Stimulated activated CD8-positive, alpha-beta memory T cell treated with anti-CD3 and anti-CD28 coated beads, Interleukin-4, amount 100 ng/mL, for 48 hours (primary cell): ENCODE results near the gene CEACAM19.
"Not testable (repeated sequence)": the region's sequence is repeated elsewhere in the genome, so short reads cannot be mapped to it uniquely, and the experiment has no call there.

Experiments used
- DNase-seq: peaks from one replicate; pipeline ENCODE4 v3.0.0-alpha.2; 2020

The CEACAM19 gene, protein sequence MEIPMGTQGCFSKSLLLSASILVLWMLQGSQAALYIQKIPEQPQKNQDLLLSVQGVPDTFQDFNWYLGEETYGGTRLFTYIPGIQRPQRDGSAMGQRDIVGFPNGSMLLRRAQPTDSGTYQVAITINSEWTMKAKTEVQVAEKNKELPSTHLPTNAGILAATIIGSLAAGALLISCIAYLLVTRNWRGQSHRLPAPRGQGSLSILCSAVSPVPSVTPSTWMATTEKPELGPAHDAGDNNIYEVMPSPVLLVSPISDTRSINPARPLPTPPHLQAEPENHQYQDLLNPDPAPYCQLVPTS

DNA sequence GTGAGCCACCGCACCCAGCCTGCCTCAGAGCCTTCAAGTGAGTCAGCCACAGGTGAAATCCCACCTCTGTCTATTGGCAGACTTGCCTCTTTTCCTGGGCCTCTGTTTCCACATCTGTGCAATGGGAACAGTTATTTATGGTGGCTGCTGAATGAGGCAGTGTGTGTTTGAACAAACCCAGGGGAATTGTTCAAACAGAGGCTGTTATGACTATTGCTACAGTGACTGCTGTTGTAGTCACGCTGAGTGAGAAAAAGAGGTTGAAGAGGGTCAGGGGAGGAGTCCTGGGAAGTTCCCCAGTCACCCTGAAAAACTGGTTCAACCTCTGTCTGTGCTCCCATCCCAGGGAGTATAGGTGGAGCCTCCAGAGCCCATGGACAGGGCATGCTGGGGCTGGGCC lies at the start of gene CEACAM19:
Gene CEACAM19, plus strand, starts transcription at position 83 of the 400 bp plus-strand sequence. CDS start 450 bp downstream, outside the sequence.
- DNase-seq, result no peak

- no peak for DNase-seq
Measured at GRCh38 chr19:44623080-44623479, 48.2 kb upstream of the CEACAM19 start.

- no peak for DNase-seq
Measured at GRCh38 chr19:44623626-44624025, 47.7 kb upstream of the CEACAM19 start.

GRCh38 chr19:44624840-44625354 lies 46.4 kb upstream of the CEACAM19 start:
- DNase-seq, result no peak

DNA sequence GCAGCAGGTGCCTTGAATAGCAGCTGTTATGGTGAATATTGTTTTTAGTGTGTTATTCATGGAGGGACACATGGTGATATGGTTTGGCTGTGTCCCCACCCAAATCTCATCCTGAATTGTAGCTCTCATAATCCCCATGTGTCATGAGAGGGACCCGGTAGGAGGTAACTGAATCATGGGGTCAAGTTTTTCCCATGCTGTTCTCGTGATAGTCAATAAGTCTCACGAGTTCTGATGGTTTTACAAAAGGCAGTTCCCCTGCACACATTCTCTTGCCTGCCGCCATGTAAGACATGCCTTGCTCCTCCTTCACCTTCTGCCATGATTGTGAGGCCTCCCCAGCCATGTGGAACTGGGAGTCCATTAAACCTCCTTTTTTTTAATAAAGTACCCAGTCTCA lies 45.6 kb upstream of the CEACAM19 start:
- not testable (repeated sequence) for DNase-seq

DNA sequence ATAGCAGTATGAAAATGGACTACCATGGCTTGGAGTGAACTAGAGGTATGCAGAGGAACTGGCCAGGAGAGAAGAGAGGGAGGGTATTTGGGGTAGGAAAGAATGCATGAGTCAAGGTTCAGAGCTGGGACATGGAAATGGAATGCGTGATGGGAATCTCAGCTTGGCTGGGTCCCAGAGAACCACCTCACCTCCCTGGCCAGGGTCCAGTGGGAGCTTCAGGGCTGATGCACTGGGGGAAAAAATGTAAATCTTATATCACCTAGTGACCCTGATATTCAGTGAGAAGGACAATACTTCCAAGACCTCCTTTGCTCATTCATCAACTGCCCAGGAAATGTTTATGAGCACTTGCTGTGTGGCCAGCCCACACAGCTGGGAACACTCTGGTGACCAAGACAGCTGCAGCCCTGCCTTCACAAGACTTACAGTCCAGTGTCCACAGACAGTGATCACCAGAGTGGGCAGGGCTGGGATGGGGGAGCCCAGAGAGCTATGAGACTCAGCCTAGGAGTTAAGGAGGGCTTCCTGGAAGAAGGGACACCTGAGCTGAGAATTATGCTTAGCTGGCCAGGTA lies 45.1 kb upstream of the CEACAM19 start:
- DNase-seq, result no peak

- no peak for DNase-seq
Measured at GRCh38 chr19:44627631-44628030, 43.7 kb upstream of the CEACAM19 start.

DNA sequence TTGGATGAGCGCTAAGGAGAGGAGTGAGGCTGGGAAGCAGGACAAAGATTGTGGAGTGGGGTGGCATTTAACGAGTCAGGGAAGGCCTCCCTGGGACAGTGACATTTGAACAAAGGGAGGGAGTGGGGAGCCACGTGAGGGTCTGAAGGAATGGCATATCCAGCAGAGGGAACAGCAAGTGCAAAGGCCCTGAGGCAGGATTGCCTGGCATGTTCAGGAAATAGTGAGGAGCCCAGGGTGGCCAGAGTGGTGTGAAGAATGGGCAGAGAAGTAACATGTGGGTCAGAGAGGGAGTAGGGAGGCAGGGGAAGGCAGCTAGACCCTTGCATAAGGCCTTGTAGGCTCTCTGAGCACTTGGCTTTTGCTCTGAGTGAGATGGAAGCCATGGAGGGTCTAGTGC lies 42.5 kb upstream of the CEACAM19 start:
- no peak for DNase-seq

DNA sequence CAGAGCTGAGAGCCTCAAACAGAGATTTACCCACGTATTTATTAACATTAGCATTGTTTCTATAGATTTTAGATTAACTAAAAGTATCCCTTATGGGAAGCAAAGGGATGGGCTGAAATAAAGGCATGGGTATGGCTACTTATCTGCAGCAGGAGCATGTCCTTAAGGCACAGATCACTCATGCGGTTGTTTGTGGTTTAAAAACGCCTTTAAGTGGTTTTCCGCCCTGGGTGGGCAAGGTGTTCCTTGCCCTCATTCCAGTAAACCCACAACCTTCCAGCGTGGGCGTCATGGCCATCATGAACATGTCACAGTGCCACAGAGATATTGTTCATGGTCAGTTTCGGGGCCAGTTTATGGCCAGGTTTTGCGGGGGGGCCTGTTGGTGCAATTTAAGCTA lies 39.7 kb upstream of the CEACAM19 start:
- DNase-seq, result not testable (repeated sequence)

DNA sequence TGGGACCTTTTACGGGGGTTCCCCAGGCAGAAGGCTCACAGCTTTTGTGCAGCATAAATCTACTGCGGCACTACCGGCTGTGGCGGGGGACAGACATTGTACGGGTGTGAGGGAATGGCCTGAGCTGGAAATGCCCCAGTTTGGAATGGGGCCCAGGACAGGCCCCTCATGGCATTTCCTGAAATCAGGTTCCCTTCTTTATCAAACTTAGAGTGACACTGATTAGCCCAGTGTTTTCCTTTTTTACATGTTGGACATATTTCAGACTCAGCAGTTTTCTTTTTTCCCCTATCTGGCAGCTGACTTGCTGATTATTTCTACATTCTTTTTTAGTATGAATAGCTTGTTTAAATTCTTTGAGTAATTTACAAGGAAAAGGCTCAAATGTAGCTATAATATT lies 37.2 kb upstream of the CEACAM19 start:
- DNase-seq, result not testable (repeated sequence)

DNA sequence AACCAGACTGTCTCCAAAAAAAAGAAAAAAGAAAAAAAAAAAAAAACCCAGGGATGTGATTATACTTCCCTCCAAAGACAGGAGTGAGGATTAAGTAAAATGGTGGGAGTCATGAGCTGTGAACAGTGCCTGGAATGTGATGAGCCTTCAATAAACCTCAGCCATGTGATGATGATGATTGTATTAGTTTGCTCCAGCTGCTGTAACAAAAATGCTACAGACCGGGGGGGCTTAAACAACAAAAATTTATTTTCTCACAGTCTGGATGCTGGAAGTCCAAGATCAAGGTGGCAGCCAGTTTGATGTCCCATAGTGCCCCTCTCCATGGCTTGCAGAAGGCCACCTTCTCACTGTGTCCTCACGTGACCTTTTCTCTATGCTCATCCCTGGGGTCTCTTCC lies 36.5 kb upstream of the CEACAM19 start:
- no peak for DNase-seq

GRCh38 chr19:44635581-44636438 lies 35.5 kb upstream of the CEACAM19 start:
- DNase-seq, result no peak

DNA sequence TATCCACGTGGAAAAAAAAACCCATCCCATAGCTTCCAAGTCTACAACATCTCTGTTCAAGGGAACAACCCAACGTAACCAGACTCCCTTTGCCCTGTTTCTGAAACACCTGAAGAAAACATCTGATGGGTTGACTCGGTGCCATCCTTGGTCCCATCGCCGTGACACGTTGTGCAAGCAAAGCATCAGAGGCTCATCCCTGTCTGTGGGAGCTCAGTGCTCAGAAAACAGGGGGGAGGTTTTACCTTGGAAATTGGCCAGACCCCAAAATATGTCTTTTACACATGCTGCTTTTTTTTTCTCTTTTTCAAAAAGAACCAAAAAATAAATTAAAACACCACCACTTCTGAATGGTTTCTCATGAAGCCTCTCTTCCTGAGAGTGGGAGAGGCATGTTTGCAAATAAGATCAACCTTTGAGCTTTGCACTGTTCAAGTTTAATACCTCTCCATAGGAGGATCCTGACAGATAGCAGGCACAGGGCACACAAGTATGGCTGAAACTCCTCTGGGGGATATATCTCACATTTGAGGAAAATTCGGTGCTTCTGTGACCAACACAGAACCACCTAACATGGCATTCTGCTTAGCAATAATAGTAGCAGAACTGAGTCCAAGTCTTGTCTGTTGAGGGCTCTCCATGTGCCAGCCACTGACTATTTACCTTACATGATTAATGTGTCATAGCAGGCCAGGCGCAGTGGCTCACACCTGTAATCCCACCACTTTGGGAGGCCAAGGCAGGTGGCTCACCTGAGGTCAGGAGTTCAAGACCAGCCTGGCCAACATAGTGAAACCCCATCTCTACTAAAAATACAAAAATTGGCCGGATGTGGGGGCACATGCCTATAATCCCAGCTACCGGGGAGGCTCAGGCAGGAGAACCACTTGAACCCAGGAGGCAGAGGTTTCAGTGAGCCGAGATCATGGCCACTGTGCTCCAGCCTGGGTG lies 34.6 kb upstream of the CEACAM19 start:
- DNase-seq, result no peak

- no peak for DNase-seq
Measured at GRCh38 chr19:44637390-44637764, 33.9 kb upstream of the CEACAM19 start.

- DNase-seq, result no peak
Measured at GRCh38 chr19:44640518-44640917, 30.8 kb upstream of the CEACAM19 start.

GRCh38 chr19:44641501-44642265 lies 29.6 kb upstream of the CEACAM19 start:
- no peak for DNase-seq

- no peak for DNase-seq
Measured at GRCh38 chr19:44642377-44642776, 28.9 kb upstream of the CEACAM19 start.

GRCh38 chr19:44643605-44644401 lies 27.5 kb upstream of the CEACAM19 start, which contains the start of gene PVR:
TSS of gene PVR (plus strand) at chr19:44643910. CDS start at chr19:44644097, 187 bp downstream.
- peak; percentile 75 for DNase-seq

DNA sequence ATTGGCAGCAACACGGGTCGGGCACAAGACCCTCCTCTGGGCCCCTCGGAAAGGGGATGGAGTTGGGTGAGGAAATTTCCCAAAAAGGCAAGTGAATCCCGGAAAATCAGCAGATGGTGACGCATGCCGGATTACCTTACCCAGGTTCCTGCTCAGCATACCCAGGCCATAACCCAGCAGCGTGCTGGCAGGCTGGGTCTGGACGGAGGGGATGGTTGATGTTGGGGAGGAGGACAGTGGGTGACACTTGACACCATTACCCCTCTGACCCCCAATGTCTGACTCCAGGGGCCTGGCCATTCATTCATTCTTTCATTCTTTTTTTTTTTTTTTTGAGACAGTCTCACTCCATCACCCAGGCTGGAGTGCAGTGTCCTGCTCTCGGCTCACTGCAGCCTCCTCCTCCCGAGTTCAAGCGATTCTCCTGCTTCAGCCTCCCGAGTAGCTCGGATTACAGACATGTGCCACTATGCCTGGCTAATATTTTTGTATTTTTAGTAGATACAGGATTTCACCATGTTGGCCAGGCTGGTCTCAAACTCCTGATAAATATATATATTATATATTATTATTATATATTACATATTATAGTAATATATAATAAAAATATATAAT lies 26.8 kb upstream of the CEACAM19 start:
- peak; percentile 41 for DNase-seq

DNA sequence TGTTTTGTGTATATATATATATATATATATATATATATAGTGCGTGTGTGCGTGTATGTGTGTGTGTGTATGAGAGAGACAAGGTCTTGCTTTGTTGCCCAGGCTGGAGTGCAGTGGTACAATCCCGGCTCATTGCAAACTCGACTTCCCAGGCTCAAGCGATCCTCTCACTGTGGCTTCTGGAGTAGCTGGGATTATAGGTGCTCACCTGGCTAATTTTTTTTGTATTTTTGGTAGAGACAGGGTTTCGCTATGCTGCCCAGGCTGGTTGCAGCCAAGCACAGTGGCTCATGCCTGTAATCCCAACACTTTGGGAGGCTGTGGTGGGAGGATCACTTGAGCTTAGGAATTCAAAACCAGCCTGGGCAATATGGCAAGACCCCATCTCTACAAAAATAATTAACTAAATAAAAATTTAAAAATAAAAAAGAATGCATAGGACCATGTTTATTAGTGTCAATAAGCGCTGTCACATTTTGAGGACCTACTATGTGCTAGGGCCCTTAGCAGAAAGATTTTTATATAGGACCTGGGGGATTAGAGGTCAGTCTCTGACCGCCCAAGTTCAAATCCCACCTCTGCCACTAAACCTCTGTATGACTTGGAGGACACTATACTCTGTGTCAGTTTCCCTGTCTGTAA lies 25.8 kb upstream of the CEACAM19 start:
- DNase-seq, result no peak
